HG02763 (cell line): ENCODE results near the gene EYS.
"Not testable (repeated sequence)": the region's sequence is repeated elsewhere in the genome, so short reads cannot be mapped to it uniquely, and the experiment has no call there.

Experiments
- ATAC-seq: cut with Tn5 transposase; IDR thresholded peaks from one replicate; pipeline ENCODE4 v1.9.1; 2021; ENCODE audit warnings: mild to moderate bottlenecking, moderate library complexity; ENCODE audit not compliant: unreplicated experiment

Gene EYS

DNA sequence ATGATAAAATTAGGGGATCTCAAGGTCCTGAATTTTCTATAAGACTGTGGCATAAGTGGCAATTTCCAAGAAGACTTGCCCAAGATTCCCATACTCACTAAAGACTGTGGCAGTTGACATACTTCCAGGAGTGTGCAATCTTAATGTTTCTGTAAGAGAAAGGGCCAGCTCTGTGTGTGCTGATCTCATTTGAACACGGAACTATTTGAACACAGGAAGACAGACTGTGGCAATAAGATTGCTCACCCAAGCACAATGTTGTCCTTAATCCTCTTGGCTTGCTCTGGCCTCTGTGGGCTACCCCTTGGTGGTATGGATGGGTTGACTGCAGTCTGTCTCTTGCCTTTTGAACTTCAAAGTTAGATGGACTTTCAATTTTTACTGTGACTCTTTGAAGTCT, 1920.0 kb downstream of the EYS start:
- ATAC-seq = no peak

DNA sequence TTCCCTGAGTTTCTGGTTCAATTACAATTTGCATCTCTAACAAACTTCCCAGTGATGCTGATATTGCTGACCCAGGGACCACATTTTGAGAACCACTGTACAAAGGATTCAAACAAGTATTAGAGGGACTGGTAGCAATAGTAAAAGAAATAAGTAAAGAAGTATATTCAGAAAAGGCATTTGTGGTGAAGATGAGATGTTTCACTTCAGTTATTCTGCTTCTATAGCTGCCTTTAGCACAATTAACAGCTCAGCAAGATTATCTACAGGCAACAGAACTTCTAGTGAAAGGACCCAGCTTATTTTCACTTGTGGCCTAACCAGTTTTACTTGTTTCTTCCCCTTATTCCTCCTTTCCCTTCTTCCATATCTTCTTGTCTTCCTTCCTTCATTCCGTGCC, 1922.0 kb downstream of the EYS start:
- no peak for ATAC-seq

DNA sequence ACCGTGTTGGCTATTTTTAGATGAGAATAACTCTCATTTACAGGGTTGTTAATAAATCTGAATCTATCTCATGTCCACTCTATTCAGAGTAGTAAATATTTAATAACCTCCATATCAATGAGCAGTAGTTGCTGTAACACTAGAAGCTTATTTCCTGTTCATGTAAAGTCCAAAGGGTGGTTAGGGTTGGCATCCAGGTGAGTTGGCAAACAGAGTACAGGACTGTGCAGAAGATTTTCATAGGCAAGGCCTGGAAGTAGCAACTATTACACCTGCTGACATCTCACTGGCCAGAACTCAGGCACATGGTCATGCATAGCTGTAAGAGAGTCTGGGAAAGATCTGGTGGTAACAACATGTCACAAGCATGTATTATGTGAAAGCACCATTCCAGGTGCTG, 1923.9 kb downstream of the EYS start:
- no peak for ATAC-seq

GRCh38 chr6:63774961-63775360, 1932.1 kb downstream of the EYS start:
- ATAC-seq = no peak

DNA sequence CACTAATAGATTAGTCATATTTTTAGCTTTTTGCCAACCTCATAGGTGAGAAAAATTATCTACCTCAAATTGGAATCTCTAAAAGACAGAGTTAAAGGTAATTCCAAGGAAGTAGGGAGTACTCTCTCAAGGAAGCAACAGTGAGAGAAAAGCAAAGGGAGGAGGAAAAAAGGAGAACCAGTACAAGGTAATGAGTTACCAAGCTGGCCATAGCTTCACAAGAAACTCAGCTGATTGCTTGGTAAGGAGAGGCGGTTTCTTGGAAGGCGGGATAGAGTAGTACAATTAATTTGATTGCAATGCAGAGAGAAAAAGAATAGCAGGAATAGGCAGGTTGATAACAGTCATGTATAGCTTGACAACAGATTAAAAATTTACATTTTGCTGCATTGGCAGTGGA, 1933.8 kb downstream of the EYS start:
- no peak for ATAC-seq

GRCh38 chr6:63765828-63766227, 1941.2 kb downstream of the EYS start:
- no peak for ATAC-seq

- no peak for ATAC-seq
Measured at GRCh38 chr6:63764318-63764916, 1942.6 kb downstream of the EYS start.

DNA sequence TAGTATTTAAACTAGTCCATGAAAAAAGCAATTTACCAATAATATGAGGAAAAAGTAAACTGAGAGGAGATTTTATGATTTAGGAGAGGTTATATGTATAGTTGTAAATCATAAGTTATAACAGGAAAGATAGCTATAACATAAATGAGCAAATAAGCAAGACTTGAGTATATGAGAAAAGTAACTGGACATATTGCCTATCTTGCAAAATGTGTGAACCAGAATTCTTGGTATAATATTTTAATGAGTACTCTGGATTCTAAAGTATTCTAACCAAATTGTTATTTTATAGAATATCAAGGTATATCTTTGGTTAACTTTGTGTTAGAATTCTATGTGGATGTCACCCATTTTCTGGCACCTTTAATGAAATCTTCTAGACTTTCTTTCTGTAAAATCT, 1946.8 kb downstream of the EYS start:
- no peak for ATAC-seq

DNA sequence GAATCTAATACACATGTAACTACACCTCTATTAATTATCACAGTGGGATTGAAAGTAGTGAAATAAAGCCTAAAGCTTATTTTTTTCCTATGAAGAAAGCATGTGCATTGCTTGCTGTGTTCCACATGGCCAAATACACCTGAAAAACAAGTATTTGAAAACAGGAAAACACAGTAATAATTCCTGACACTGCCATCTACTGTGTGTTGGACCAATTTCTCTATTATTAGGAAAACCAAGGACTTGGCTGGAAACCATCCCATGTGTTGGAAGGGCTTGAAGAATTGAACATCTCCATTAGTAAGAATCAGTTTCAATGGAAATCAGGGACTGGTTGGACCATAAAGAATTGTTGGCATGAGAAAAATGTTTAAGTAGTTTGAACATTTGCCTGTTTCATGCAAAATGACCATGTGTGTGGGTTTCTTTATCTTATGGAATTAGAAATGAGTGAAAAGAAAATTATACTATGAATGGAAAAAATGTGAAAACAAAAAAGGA, 1947.4 kb downstream of the EYS start:
- no peak for ATAC-seq

- ATAC-seq = no peak
Measured at GRCh38 chr6:63757826-63758225, 1949.2 kb downstream of the EYS start.

DNA sequence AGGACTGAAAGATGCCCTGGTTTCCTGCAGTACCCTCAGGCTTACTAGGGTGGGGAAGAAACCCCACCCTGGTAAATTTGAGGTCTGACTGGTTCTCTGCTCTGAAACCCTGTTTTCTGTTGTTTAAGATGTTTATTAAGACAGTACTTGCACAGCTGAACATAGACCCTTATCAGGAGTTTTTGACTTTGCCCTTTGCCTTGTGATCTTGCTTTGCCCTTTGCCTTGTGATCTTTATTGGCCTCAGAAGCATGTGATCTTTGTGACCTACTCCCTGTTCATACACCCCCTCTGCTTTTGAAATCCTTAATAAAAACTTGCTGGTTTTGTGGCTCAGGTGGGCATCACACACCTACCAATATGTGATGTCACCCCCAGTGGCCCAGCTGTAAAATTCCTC, 1949.8 kb downstream of the EYS start:
- not testable (repeated sequence) for ATAC-seq

DNA sequence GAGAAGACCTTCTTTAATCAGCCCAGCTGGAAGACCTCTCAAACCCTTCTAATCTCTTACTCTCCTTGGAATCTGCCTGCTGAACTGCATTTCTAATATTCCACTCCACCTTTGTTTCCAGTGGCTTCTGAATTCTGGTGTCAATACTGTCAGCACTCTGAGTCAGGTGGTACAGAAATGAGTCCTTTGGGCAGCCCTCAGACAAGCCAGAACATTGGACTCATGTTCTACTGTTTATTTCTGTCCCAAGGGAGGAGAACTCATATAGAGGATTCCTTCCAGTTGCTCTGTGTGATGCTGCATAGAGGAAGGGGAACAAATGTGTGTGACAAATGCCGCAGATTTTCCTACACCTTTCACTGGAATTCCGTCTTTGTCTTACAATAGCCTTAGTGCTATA, 1956.6 kb downstream of the EYS start:
- no peak for ATAC-seq

DNA sequence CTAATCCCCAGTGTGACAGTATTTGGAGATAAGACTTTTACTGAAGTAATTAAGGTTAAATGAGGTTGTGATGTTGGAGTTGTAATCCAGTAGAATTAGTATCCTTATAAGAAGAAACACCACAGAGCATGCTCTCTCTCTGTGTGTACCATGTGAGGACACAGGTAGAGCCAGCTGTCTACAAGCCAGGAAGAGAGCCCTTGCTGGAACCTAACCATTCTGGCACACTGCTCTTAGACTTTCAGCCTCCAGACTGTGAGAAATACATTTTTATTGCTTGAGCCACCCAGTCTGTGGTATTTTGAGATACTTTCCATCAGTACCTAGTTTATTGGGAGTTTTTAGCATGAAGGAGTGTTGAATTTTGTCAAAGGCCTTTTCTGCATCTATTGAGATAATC, 1961.2 kb downstream of the EYS start:
- no peak for ATAC-seq

- ATAC-seq = no peak
Measured at GRCh38 chr6:63744810-63745209, 1962.2 kb downstream of the EYS start.

DNA sequence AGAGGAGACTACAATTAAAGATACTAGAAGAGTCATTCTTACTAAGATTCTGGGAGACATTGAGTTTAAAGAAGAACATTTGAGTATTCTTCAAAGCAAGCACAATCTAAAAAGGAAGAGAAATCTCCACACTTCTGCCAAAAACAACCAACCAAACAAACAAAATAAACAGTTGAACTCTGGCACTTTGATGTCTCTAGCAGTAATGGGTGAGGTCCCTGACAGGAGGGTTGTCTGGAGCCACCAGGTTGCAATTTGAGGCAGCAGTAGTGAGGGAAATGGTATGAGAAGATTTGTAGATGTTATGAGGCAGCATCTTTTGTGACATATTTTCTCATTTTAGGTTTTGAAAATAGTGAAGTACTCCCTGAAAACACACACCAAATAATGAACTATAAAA, 1963.3 kb downstream of the EYS start:
- ATAC-seq = no peak

DNA sequence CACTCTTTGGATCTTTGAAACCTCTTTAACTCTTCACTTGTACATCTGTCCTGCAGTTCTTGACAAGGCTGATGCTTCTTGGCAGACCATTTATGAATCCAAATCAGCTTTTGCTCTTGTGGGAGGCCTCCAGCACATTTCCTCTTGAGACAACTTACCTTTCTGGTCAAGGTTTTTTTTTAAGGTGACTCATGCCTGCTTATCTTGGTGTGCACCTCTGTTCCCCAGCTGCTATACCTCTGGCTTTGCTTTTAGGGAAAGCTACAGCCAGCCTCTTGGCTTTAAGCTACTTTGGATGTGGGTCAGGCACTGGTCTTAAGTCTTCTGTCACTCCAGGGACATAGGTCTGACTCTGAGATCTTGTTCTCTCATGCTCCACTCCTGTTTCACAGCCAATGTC, 1965.0 kb downstream of the EYS start:
- no peak for ATAC-seq

DNA sequence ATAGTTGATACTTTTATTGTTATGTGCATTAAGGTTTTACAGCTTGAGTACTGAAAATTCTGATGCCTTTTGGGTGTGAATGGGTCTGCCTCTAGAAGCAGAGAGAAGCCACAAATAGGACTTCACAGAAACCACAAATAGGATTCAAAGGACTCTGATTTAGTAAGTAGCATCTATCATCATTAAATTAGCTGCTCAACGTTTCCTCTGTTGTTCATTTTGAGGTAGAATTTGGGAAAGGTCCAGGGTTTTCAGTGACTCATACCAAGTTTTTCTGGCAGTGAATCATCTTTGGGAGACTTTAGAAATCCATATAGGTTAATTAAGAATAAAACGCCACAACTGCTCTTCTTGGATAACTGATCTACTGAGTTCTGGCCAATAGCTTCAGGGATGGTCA, 1966.3 kb downstream of the EYS start:
- no peak for ATAC-seq

GRCh38 chr6:63739094-63739687, 1967.8 kb downstream of the EYS start:
- no peak for ATAC-seq

DNA sequence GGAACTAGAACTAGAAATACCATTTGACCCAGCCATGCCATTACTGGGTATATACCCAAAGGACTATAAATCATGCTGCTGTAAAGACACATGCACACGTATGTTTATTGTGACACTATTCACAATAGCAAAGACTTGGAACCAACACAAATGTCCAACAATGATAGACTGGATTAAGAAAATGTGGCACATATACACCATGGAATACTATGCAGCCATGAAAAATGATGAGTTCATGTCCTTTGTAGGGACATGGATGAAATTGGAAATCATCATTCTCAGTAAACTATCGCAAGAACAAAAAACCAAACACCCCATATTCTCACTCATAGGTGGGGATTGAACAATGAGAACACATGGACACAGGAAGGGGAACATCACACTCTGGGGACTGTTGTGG, 1968.8 kb downstream of the EYS start:
- not testable (repeated sequence) for ATAC-seq

DNA sequence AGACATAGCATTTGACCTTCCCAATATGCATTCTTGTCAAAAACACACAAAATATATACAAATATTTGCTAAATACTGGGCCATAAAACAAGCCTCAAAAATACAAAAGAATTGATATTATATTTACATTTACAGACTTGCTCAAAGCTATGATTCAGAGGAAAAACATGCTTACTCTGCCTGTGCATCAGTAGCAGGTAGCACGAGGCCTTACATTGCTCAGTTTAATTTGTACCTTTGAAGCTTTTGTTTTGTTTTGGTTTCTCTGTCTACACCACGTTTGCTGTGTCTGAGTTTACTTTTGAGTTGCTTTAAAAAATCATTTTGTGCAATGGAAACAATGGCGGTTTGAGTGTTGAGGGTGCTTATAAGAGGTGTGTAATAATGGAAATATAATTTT, 1972.1 kb downstream of the EYS start:
- ATAC-seq = no peak

- ATAC-seq = no peak
Measured at GRCh38 chr6:63732336-63732735, 1974.7 kb downstream of the EYS start.

DNA sequence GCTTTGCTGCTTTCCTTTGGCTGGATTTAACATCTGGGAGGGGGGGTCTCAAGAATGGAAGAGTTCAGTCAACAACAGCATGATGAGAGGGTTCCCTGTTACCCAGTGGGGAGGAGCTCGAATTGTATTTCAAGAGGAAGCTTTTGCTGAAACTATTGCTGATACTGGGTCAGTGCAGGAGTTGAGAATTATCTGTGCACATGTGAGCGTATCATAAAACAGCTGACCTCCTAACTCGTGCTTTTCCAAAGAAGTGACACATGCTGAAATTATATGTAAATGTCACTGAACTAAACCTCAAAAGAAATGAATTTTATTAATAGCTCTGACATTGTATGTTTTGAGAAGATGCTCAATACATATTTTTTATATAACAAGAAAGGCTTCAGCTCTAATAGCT, 1975.1 kb downstream of the EYS start:
- no peak for ATAC-seq

- ATAC-seq = no peak
Measured at GRCh38 chr6:63730311-63730710, 1976.7 kb downstream of the EYS start.
